ENCODE results near the gene TBX3. TPM values are rescaled to one million over a fixed set of nuclear protein-coding genes. Genes with fewer than 3 reads are reported as not detected.

TBX3 gene
- total and polyA plus RNA-seq, 2 donors (not counting 3 experiments of a cell fraction or from before 2014, with no cell fraction given) = 0.52 to 2.0 TPM

DNA sequence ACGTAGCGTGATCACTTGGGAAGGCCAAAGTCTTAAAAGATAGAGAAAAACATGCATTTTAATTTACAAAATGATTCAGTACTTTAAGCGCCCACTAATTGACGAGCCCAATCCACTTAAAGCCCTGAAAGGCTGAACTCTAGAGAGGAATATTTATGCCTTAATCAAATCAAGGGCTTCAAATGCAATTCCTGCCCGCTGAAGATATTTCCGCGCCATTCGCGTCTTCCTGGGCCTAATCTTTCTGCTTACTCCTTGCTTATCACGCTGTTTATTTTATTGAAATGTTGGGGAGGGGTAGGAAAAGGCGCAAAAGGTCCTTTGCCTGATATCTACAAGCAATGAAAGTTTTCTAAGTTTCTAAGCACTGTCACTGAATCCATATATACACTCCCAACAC is 4.0 kb downstream of the TBX3 start:
- ChIA-PET CTCF (no interaction called here), POLR2A (no interaction called here)
- Histone ChIP-seq H3K27me3 (ENCODE audit: control insufficient read depth in 2 of 2, insufficient read depth in 2 of 2, low read length in 2 of 2) (peaks cover 10 to 13% of the 10 kb centered on the region in 2 experiments), H3K27ac (ENCODE audit: insufficient read depth, low read depth, low read length) (no peak overlapping the region), H3K4me1 (ENCODE audit: control insufficient read depth, extremely low read depth, insufficient read depth, low read length) (no peaks in the 10 kb centered on the region), H3K9ac (replicated peaks; ENCODE audit: extremely low read depth, insufficient read depth, low read length) (no peak overlapping the region), H2AFZ (ENCODE audit: low read depth, low read length) (no peak overlapping the region), H3K9me3 (replicated peaks; ENCODE audit: control insufficient read depth, insufficient read depth, low read length) (no peaks in the 10 kb centered on the region), H3K79me2 (ENCODE audit: control insufficient read depth, insufficient read depth, low read length) (no peaks in the 10 kb centered on the region), H4K20me1 (replicated peaks; ENCODE audit: control insufficient read depth, extremely low read depth, insufficient read depth, low read length) (no peaks in the 10 kb centered on the region), H3K36me3 (ENCODE audit: control insufficient read depth in 2 of 2, extremely low read depth in 1 of 2, insufficient read depth in 2 of 2, low read length in 2 of 2) (no peaks in the 10 kb centered on the region), H3K4me3 (replicated peaks in 1 of 3; ENCODE audit: insufficient read depth in 1 of 3, low read depth in 1 of 3, low read length in 3 of 3) (no peak overlapping the region), H3K9me1 (replicated peaks; ENCODE audit: control insufficient read depth, extremely low read depth, insufficient read depth, low read length) (no peaks in the 10 kb centered on the region), H3K4me2 (ENCODE audit: insufficient read depth, low read length) (no peak overlapping the region)
- BruUV-seq (replicated peaks) = no TSS peak
- FAIRE-seq (no peak), DNase-seq (ENCODE audit: low read depth, low spot score) (no peak)
- dilution Hi-C loops (cut with MboI; ENCODE audit: extremely low pct_ligation_motif_present, low sequenced_read_pairs) (no loop called here), intact Hi-C loops (cut with micrococcal nuclease) (loop anchor here (10.0 kb wide), 1 partner anchor 675 kb away; no protein-coding TSS in a partner anchor)
- TF ChIP-seq, protein P1, sequence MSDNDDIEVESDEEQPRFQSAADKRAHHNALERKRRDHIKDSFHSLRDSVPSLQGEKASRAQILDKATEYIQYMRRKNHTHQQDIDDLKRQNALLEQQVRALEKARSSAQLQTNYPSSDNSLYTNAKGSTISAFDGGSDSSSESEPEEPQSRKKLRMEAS (IDR thresholded peaks at IDR 0.05; ENCODE audit: insufficient read depth, insufficient read length) = no peak
- TF ChIP-seq FOS (IDR thresholded peaks at IDR 0.05; ENCODE audit: borderline replicate concordance, insufficient read depth, low read length) (no peak), EZH2 (IDR thresholded peaks at IDR 0.05; ENCODE audit: borderline replicate concordance, low read depth, low read length, severe bottlenecking) (no peak), GATA2 (IDR thresholded peaks at IDR 0.05; ENCODE audit: insufficient read depth, insufficient read length, low read depth, low read length) (no peak)
- TF ChIP-seq, protein P2, sequence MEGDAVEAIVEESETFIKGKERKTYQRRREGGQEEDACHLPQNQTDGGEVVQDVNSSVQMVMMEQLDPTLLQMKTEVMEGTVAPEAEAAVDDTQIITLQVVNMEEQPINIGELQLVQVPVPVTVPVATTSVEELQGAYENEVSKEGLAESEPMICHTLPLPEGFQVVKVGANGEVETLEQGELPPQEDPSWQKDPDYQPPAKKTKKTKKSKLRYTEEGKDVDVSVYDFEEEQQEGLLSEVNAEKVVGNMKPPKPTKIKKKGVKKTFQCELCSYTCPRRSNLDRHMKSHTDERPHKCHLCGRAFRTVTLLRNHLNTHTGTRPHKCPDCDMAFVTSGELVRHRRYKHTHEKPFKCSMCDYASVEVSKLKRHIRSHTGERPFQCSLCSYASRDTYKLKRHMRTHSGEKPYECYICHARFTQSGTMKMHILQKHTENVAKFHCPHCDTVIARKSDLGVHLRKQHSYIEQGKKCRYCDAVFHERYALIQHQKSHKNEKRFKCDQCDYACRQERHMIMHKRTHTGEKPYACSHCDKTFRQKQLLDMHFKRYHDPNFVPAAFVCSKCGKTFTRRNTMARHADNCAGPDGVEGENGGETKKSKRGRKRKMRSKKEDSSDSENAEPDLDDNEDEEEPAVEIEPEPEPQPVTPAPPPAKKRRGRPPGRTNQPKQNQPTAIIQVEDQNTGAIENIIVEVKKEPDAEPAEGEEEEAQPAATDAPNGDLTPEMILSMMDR (IDR thresholded peaks at IDR 0.05; ENCODE audit: extremely low read depth in 1 of 2, insufficient read depth in 1 of 2, low read depth in 1 of 2, low read length in 2 of 2) = no peak

DNA sequence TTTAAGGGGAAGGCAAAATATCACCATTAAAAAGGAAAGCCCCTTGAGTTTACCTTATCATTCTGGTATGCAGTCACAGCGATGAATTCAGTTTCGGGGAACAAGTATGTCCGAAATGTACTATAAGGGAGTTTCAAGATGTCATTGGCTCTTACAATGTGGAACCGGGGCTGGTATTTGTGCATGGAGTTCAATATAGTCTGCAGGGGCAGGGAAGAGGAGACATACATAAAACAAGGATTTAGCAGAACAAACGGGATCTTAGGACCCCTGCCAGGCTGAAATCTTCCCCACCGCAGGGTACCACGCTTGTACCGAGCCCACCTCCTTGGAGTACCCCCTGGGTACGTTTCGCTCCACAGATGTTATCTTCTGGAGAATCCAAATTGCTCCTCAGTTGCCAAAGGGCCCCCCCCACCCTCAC is 4.5 kb downstream of the TBX3 start:
- FAIRE-seq (no peak), DNase-seq (ENCODE audit: low read depth, low spot score) (no peak)
- ChIA-PET CTCF (no interaction called here), POLR2A (no interaction called here)
- Histone ChIP-seq H3K9me3 (replicated peaks; ENCODE audit: control insufficient read depth, insufficient read depth, low read length) (no peaks in the 10 kb centered on the region), H3K79me2 (ENCODE audit: control insufficient read depth, insufficient read depth, low read length) (no peaks in the 10 kb centered on the region), H3K4me1 (ENCODE audit: control insufficient read depth, extremely low read depth, insufficient read depth, low read length) (no peaks in the 10 kb centered on the region), H2AFZ (ENCODE audit: low read depth, low read length) (no peak overlapping the region), H4K20me1 (replicated peaks; ENCODE audit: control insufficient read depth, extremely low read depth, insufficient read depth, low read length) (no peaks in the 10 kb centered on the region), H3K9me1 (replicated peaks; ENCODE audit: control insufficient read depth, extremely low read depth, insufficient read depth, low read length) (no peaks in the 10 kb centered on the region), H3K9ac (replicated peaks; ENCODE audit: extremely low read depth, insufficient read depth, low read length) (no peak overlapping the region), H3K27ac (ENCODE audit: insufficient read depth, low read depth, low read length) (no peak overlapping the region), H3K4me2 (ENCODE audit: insufficient read depth, low read length) (no peak overlapping the region), H3K4me3 (replicated peaks in 1 of 3; ENCODE audit: insufficient read depth in 1 of 3, low read depth in 1 of 3, low read length in 3 of 3) (no peak overlapping the region), H3K36me3 (ENCODE audit: control insufficient read depth in 2 of 2, extremely low read depth in 1 of 2, insufficient read depth in 2 of 2, low read length in 2 of 2) (no peaks in the 10 kb centered on the region), H3K27me3 (ENCODE audit: control insufficient read depth in 2 of 2, insufficient read depth in 2 of 2, low read length in 2 of 2) (peaks cover 9 to 13% of the 10 kb centered on the region in 2 experiments)
- BruUV-seq (replicated peaks) = no TSS peak
- TF ChIP-seq, protein P1 (IDR thresholded peaks at IDR 0.05; ENCODE audit: insufficient read depth, insufficient read length) = no peak
- TF ChIP-seq POLR2AphosphoS5 (IDR thresholded peaks at IDR 0.05; ENCODE audit: insufficient read depth, low read depth, low read length) = no peak
- no peak for TF ChIP-seq JUN (IDR thresholded peaks at IDR 0.05; ENCODE audit: borderline replicate concordance, insufficient read depth, insufficient read length, low read depth)
- intact Hi-C loops (cut with micrococcal nuclease) = no loop called here
- dilution Hi-C loops (cut with MboI; ENCODE audit: extremely low pct_ligation_motif_present, low sequenced_read_pairs) = no loop called here

All from endothelial cell of umbilical vein (primary cell).